HG02885 (cell line): Measurements from ENCODE around the gene ZC3H14.
"Not testable (repeated sequence)": the region's sequence is repeated elsewhere in the genome, so short reads cannot be mapped to it uniquely, and the experiment has no call there.

ENCODE experiments used
- ATAC-seq: cut with Tn5 transposase; IDR thresholded peaks from one replicate; pipeline ENCODE4 v1.9.1; 2021; ENCODE audit warnings: mild to moderate bottlenecking; ENCODE audit not compliant: unreplicated experiment, poor library complexity

ZC3H14 gene, protein sequence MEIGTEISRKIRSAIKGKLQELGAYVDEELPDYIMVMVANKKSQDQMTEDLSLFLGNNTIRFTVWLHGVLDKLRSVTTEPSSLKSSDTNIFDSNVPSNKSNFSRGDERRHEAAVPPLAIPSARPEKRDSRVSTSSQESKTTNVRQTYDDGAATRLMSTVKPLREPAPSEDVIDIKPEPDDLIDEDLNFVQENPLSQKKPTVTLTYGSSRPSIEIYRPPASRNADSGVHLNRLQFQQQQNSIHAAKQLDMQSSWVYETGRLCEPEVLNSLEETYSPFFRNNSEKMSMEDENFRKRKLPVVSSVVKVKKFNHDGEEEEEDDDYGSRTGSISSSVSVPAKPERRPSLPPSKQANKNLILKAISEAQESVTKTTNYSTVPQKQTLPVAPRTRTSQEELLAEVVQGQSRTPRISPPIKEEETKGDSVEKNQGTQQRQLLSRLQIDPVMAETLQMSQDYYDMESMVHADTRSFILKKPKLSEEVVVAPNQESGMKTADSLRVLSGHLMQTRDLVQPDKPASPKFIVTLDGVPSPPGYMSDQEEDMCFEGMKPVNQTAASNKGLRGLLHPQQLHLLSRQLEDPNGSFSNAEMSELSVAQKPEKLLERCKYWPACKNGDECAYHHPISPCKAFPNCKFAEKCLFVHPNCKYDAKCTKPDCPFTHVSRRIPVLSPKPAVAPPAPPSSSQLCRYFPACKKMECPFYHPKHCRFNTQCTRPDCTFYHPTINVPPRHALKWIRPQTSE

GRCh38 chr14:88562831-88563686 lies at the start of gene ZC3H14:
TSS of gene ZC3H14 (plus strand) at chr14:88563037. CDS start at chr14:88563134, 97 bp downstream.
- ATAC-seq, result peak; percentile 94

- no peak for ATAC-seq
Observed at GRCh38 chr14:88515499-88516221, 47.2 kb upstream of the ZC3H14 start.

DNA sequence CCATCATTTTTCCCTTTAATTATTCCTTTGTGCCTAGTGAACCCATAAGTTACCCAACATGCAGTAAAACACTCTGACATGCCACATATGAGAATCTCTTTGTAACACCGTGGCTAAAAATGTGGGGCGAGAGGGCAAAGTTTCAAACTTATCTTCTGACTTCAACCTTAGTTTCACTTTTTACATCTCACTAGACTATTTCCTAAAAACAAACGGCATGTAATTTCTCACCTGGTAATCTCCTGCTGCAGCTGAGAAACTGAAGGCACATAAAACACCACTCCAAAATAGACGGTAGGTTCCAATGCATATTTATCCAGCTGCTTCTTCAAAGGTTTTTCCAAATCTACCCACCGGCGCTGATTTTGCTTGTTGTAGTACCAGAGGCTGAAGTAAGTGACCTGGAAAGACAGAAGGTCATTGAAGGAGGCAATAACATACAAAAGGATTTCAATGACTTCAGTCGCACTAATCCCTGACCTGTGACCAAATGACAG lies 45.9 kb upstream of the ZC3H14 start:
- no peak for ATAC-seq

DNA sequence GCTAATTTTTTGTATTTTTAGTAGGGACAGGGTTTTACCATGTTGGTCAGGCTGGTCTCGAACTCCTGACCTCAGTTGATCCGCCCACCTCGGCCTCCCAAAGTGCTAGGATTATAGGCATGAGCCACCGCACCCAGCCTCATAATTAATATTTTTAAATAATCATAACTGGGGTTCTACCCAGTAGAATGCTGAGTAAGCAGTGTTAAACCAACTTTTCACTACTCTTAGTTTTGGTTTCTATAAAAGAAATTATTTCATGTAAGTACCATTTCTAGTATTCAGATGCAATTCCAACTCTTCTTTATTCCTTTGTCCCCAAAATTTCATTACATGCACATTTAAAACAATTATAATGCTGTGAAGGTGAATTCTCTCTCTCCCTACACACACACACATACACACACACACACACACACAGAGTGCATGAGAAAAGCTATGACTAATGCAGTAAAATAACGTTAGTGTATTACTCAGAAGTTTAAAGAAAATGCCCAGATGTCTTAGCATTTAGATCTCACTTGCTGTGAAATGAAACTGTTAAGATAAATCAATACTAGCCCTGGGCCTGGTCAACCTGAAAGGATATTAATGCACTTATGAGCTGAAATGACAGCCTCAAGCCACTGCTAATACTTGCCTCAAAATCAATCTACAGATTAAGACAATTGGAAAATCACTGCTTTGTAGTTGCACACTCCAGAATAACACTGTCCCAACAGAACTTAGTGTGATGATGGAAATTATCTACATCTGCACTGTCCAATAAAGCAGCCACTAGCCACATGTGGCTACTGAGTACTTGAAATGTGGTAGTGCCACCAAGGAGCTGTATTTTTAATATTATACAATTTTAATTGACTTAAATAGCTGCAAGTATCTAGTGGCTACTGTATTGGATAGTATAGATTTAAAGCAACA lies 44.0 kb upstream of the ZC3H14 start:
- no peak for ATAC-seq

GRCh38 chr14:88519907-88520306 lies 42.9 kb upstream of the ZC3H14 start:
- no peak for ATAC-seq

DNA sequence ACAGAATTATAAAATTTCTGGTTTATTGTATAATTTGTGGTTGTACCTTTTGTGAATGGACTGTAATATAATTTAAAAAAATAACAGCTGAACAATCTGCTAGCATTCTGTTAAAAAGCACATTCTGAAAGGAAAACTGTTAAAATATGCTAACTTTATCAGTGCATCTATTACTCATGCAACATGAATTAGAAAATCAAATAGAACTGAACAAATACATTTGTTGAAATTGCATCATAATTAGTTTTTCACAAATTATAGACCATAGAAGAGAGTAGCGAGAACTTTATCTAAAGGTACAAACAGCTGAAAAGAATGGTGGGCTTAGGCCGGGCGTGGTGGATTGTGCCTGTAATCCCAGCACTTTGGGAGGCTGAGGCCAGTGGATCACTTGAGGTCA lies 41.0 kb upstream of the ZC3H14 start:
- no peak for ATAC-seq

DNA sequence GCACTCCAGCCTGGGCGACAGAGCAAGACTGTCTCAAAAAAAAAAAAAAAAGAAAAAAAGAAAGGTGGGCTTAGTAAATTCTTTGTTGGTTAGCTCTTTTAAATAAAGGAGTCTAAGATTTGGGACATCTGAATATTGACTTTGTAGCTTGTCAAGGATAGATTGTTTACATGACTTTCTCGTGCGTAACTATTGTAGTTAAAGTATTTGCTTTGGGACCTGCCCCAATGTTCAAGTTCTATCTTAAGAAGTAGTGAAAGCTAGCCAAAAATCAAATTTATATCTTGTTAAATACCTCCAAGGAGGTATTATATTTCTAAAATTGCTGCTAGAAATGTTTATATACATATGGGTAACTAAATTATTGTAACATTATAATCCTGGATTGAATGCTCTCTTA lies 40.4 kb upstream of the ZC3H14 start:
- no peak for ATAC-seq

DNA sequence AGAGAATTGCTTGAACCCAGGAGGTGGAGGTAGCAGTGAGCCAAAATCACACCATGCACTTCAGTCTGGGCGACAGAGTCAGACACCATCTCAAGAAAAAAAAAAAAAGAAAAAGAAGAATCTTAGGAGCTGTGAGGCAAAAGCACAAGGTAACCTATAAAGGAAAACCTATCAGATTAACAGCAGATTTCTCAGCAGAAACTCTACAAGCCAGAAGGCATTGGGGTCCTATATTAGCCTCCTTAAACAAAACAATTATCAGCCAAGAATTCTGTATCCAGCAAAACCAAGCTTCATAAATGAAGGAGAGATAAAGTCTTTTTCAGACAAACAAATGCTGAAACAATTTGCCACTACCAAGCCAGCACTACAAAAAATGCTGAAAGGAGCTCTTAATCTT lies 32.9 kb upstream of the ZC3H14 start:
- not testable (repeated sequence) for ATAC-seq

DNA sequence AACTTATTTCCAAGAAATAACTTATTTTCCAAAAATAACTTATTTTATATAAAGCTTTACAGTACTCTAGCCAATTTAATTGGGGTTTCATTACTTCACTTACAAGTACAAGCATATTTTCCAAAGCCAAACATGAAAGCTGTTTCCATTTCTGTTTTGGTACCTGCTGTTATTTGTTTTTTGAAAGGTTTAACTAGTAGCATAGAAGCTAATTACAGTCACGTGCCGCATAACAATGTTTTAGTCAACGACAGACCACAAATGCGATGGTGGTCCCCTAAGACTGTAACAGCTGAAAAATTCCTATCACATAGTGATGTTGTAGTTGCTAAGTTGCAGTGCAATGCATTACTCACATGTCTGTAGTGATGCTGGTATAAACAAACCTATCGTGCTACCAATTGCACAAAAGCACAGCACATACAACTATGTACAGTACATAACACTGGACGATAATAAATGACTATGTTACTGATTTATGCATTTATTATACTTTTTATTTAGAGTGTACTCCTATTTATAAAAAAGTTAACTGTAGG lies 29.7 kb upstream of the ZC3H14 start:
- ATAC-seq, result no peak

DNA sequence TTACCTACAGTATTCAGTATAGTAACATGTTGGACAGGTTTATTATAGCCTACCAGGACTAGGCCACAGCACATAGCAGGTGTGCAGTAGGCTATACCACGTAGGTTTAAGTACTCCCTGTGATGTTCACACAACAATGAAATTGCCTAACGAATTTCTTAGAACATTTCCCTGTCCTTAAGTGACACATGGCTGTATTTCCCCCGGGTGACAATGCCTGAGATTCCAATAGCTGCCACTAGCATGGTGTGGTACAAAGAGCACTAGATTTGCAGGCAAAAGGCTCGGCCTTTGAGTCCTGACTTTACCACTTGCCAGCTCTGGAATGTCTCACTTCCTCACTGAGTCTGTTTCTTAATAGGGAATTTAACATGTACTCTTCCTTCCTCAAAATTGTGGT lies 27.7 kb upstream of the ZC3H14 start:
- ATAC-seq, result no peak

DNA sequence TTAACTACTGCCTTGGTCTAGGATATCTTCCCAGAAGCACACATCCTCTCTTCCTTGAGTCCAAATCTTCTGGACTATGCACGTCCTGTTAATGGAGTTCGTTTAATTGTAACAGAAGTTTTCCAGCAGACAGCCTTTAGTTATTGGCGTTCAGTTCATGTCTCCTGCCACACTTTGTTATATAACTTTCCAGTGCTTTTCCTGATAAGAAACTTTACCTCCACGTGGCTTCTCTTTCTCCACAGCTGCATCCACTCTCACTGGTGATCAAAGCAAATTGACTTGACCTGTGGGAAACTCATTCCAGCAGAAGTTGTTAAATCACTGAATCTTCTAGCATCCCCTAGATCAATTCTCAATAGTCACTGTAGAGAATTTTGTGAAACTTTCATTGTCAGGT lies 27.0 kb upstream of the ZC3H14 start:
- no peak for ATAC-seq

GRCh38 chr14:88541324-88541723 lies 21.5 kb upstream of the ZC3H14 start:
- no peak for ATAC-seq

GRCh38 chr14:88542857-88543795 lies 19.7 kb upstream of the ZC3H14 start:
- ATAC-seq, result no peak

DNA sequence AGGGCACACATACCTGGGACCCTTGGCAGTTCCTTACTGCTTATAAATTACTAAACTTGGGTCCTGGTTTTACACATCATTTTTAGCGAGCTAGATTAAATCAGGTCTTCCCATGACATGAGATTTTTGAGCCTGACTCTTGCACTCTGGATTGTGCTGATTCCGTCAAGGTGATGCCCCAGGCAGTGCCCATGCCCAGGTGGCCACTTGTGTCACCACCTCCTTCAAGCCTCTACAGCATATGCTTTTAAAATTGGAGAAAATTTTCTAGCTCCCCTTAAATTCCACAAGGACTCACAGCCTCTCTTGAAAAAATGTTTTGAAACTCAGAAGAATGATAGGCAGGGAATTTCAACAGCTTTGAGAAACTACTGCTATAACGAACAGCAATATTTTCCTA lies 17.6 kb upstream of the ZC3H14 start:
- ATAC-seq, result no peak

DNA sequence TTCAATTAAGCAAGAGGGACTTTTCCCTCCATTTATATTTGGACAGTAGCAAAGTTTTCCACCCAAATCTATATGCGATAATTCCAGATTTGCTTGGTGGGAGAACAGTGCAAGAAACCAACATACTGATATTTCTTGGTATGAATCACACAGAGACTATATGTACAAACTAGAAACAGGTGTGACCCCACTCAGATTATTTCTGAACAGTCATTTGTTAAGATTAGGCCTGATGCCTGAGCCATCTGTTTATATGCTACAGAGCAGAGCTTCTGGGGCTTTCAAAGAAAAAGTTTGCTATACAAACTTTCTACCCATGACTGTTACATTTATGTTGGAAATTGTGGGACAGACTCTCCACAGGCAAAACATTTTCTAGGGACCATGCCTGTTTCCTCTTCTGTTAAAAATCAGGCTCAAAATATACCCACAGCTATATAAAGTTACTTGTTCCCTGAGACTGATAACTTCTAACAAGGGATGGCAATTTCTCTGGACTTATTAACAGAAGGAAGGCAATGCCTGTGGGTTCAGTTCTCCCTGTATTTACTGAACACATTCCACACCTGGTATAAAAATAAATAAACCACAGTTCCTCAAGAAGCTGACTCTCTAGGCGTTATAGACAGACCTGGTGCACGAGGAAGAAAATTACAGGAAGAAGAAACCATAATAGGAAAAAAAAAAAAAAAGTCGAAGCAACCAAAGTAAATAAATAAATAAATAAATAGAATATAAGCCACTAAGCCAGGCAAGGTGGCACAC lies 16.0 kb upstream of the ZC3H14 start:
- ATAC-seq, result no peak

DNA sequence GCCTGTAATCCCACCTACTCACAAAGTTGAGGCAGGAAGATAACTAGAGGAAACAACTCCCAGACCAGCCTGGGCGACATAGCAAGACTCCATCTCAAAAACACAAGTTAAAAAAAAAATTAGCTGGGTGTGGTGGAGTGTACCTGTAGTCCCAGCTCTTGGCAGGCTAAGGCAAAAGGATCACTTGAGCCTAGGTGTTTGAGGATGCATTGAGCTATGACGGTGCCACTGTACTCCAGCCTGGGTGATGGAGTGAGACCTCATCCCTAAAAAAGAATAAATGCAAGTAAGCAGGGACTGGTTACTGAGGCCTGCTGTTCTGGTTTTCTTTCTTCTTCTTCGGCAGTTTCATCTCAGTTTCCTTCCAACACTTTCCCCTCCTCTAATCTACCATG lies 15.5 kb upstream of the ZC3H14 start:
- no peak for ATAC-seq

GRCh38 chr14:88550078-88550477 lies 12.8 kb upstream of the ZC3H14 start:
- ATAC-seq, result no peak
